ENCODE results near the gene FAM234B. TPM values are rescaled to one million over a fixed set of nuclear protein-coding genes. Genes with fewer than 3 reads are reported as not detected.

The FAM234B gene
- total RNA-seq, 1 experiment from 2014 or later = 20.8 TPM

DNA sequence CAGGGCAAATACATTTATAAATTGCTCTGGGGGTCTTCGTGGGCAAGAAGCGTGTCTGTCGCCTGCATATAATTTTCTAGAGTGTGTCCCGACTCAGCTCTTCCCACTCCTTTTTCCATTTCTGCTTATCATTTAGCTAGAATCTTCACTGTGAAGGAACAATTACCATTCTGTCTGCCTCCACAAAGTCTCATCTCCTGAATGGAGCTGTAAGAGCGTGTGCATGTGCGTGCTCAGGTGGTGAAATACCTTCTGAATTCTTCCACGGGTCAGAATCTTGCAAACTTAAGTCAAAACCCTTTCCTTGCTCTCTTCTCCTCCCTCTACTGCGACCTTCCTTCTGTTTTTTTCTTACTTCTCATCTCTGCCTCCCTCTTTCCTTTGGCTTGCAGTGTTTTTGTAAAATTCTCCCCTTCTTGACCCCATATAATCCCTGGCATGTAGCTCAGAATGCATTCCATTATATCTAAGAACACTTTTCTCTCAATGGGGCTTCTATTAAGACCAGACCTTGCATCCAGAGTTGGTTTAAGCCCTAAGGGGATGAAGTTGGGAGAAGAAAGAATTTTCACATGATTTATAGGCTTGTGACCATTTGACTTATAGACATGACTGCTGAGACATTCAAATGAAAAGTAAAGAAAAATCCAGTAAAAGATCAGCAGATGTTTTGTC lies 84.2 kb downstream of the FAM234B start:
- Histone ChIP-seq H3K79me2 (ENCODE audit: insufficient read depth, low read length) (no peaks in the 10 kb centered on the region), H3K9ac (ENCODE audit: extremely low read depth, insufficient read length, low read length) (no peak overlapping the region), H2AFZ (ENCODE audit: low read length) (no peak overlapping the region), H3K79me1 (ENCODE audit: insufficient read depth, low read depth, low read length, poor library complexity, severe bottlenecking) (no peaks in the 10 kb centered on the region), H2BK5ac (ENCODE audit: insufficient read length, low read length) (no peak overlapping the region), H2AK5ac (ENCODE audit: insufficient read length, low read length) (no peak overlapping the region), H3K4me2 (ENCODE audit: insufficient read depth, insufficient read length, low read length) (no peak overlapping the region), H3K27me3 (ENCODE audit: insufficient read depth, low read length) (no peaks in the 10 kb centered on the region), H2BK12ac (ENCODE audit: insufficient read length, low read depth, low read length) (no peak overlapping the region), H3K9me3 (ENCODE audit: control insufficient read depth, low read depth, low read length) (no peaks in the 10 kb centered on the region), H4K20me1 (ENCODE audit: control insufficient read depth, insufficient read depth, insufficient read length) (no peaks in the 10 kb centered on the region), H3T11ph (ENCODE audit: low read length) (no peak overlapping the region), H3K4ac (ENCODE audit: low read depth, low read length) (no peak overlapping the region), H2BK15ac (ENCODE audit: low read depth, low read length) (no peak overlapping the region), H4K8ac (replicated peaks; ENCODE audit: insufficient read length, low read depth, low read length) (no peak overlapping the region), H2BK20ac (ENCODE audit: low read depth, low read length, poor library complexity, severe bottlenecking) (no peak overlapping the region), H2BK120ac (ENCODE audit: low read depth, low read length, poor library complexity, severe bottlenecking) (no peak overlapping the region), H4K5ac (ENCODE audit: insufficient read length, low read depth, low read length) (no peak overlapping the region), H3K27ac (ENCODE audit: insufficient read length, low read depth, low read length) (no peak overlapping the region), H3K56ac (ENCODE audit: insufficient read length, low read depth, low read length) (no peak overlapping the region), H3K23ac (ENCODE audit: insufficient read length, low read depth, low read length) (no peak overlapping the region), H3K14ac (ENCODE audit: insufficient read depth, low read length) (no peak overlapping the region), H3K18ac (ENCODE audit: insufficient read length, low read depth, low read length) (no peak overlapping the region), H4K91ac (ENCODE audit: insufficient read length, low read depth, low read length) (no peak overlapping the region), H3K4me1 (ENCODE audit: insufficient read depth, low read length) (peaks cover 4% of the 10 kb centered on the region), H3K23me2 (ENCODE audit: insufficient read length, low read depth, low read length, poor library complexity, severe bottlenecking) (no peaks in the 10 kb centered on the region)
- Mint-ChIP-seq H3K27ac (no peak overlapping the region), H3K4me3 (no peak overlapping the region), H3K9me3 (no peaks in the 10 kb centered on the region), H3K27me3 (ENCODE audit: low read depth) (no peaks in the 10 kb centered on the region), H3K4me1 (peaks cover 13 to 15% of the 10 kb centered on the region in 2 experiments), H3K36me3 (ENCODE audit: insufficient read depth in 1 of 3, low read depth in 3 of 3) (no peaks in the 10 kb centered on the region; a peak in 1 of 7 replicates)
- WGBS (ENCODE audit: extremely low coverage, insufficient read length, low lambda C conversion rate) = no CpG with 5 or more reads among the region's 8 CpGs
- no peak for DNase-seq
- TF ChIP-seq CTCF (conservative IDR thresholded peaks at IDR 0.05) = no peak
